K562 (cell line): ENCODE results near the gene B3GAT1. TPM values are rescaled to one million over a fixed set of nuclear protein-coding genes. Genes with fewer than 3 reads are reported as not detected.

ENCODE experiments used
- ATF1 ChIP-seq, 2 experiments: fragments of 450-650 bp in 1 of 2; IDR thresholded peaks; 2 replicates each; pipeline ENCODE4 v1.6.1; 2016; ENCODE audit warnings: missing compliant biosample characterization in 1 of 2, missing genetic modification characterization in 1 of 2
- CHCHD3 ChIP-seq: fragments of 250-450 bp; sonication (Bioruptor Pico); IDR thresholded peaks from 2 replicates; pipeline ENCODE4 v2.1.2; 2022; ENCODE audit warnings: mild to moderate bottlenecking
- ESRRB ChIP-seq: fragments of 250-450 bp; sonication (Bioruptor Pico); IDR thresholded peaks from 2 replicates; pipeline ENCODE4 v1.5.0; 2020; ENCODE audit warnings: mild to moderate bottlenecking, moderate library complexity, borderline replicate concordance
- PHF21A ChIP-seq: fragments of 450-650 bp; IDR thresholded peaks from 2 replicates; pipeline ENCODE4 v1.6.1; 2017; ENCODE audit warnings: low read depth, borderline replicate concordance
- TOE1 ChIP-seq, 2 experiments: fragments of 450-650 bp in 1 of 2; sonication (generic) in 1 of 2; formaldehyde crosslinking in 1 of 2; IDR thresholded peaks; 2 replicates each; pipeline versions ENCODE4 v1.7.1 to v1.8.0; 2016 to 2022; ENCODE audit warnings: borderline replicate concordance in 2 of 2, mild to moderate bottlenecking in 2 of 2, antibody characterized with exemption in 1 of 2, inconsistent platforms in 1 of 2, low read depth in 1 of 2, missing genetic modification reagents in 1 of 2, moderate library complexity in 1 of 2
- ZMIZ1 ChIP-seq, 2 experiments: fragments of 150-350 bp in 1 of 2; IDR thresholded peaks; 2 replicates each; pipeline ENCODE4 v1.6.1; 2012 to 2016; ENCODE audit warnings: low read depth in 2 of 2, low read length in 2 of 2, mild to moderate bottlenecking in 1 of 2, moderate library complexity in 1 of 2
- ZNF589 ChIP-seq: fragments of 200-800 bp; sonication (Bioruptor generic); IDR thresholded peaks from 2 replicates; pipeline ENCODE4 v1.6.1; 2016; ENCODE audit warnings: low read depth, missing genetic modification characterization, missing compliant biosample characterization
- polyA plus RNA-seq, 8 experiments: library from polyadenylated mRNA; depleted of rRNA in 4 of 8; stranded (reverse) in 5 of 8; unstranded in 3 of 8; fragments of >200 nt; fragmentation: Nextera tagmentation in 2 of 8; fragmentation: Illumina TruSeq in 1 of 8; extraction: Ambion mirVana in 2 of 8; extraction: Trizol in 1 of 8; gene quantifications; 2 replicates each; pipeline versions ENCODE4 v1.2.1 to v1.2.3, GENCODE V29; 2011 to 2014; ENCODE audit warnings: inconsistent platforms in 1 of 8, missing spikeins in 1 of 8
- total RNA-seq, 7 experiments: library from RNA; depleted of rRNA in 6 of 7; stranded (reverse); fragments of >200 nt in 6 of 7; fragmentation: Illumina TruSeq in 2 of 7; extraction: Trizol in 2 of 7; gene quantifications; 2 replicates each; pipeline versions ENCODE4 v1.2.1 to v1.2.3, GENCODE V29; 2011 to 2021; ENCODE audit warnings: low replicate concordance in 1 of 7

The B3GAT1 gene
- total and polyA plus RNA-seq, 9 of the 15 experiments (the other 6 are each of a cell fraction or from before 2014, with no cell fraction given), result 0.01 to 0.53 (median 0.14) TPM; not detected in 1

GRCh38 chr11:134454146-134454690 lies 42.2 kb upstream of the B3GAT1 start (continued):
- no peak for TF ChIP-seq ZMIZ1 (IDR thresholded peaks at IDR 0.05; ENCODE audit: low read depth in 2 of 2, low read length in 2 of 2)
- no peak for TF ChIP-seq ATF1 (CRISPR knock-in tag; IDR thresholded peaks at IDR 0.05)
- TF ChIP-seq ATF1 (tag; IDR thresholded peaks at IDR 0.05), result no peak
- TF ChIP-seq ZNF589 (CRISPR knock-in tag), result no peak
- TF ChIP-seq PHF21A, result no peak
- no peak for TF ChIP-seq ESRRB (CRISPR knock-in tag)
- TF ChIP-seq TOE1 (IDR thresholded peaks at IDR 0.05; ENCODE audit: borderline replicate concordance), result no peak
- TF ChIP-seq TOE1 (CRISPR knock-in tag; IDR thresholded peaks at IDR 0.05; ENCODE audit: borderline replicate concordance, low read depth), result no peak
- TF ChIP-seq CHCHD3 (CRISPR knock-in tag), result no peak
- TF ChIP-seq, all 486 proteins: peak for 0
